Measurements from ENCODE around the gene GCNT3.

GCNT3 gene

GRCh38 chr15:59611276-59612260 lies at the start of gene GCNT3:
Gene GCNT3, plus strand, starts transcription at chr15:59611783. Its CDS starts 6,456 bp downstream, at chr15:59618239.
- DNase-seq (ENCODE audit: low spot score), result peak; percentile 22

DNA sequence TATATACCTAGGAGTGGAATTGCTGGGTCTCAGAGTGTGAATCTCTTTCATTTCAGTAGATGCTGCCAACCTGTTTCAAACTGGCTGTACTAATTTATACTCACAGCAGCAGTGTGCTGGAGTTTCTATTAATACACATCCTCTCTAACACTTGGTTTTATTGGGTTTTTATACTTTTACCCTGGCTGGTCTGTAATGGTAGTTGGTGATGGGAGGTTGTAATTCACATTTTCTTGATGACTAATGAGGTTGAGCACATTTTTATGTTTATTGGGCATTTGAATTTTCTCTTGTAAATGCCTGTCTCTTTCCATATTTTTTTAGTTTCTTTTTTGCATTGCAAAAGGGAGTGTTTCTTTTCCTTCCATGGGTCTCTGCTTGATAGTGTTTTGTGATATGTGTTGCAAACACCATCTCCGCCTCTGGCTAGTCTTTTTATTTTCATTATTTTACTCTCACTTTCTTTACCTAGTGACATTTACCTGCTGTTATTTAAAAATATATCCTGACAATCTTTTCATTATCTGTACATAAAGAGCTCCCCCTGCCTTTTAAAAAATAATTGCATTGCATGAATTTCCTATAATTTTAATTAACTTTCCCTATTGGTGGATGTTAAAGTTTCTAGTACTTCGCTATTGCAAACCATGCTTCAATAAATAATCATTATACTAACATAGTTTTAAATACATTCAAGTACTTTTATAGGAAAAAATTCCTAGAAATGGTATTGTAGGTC lies 49.0 kb upstream of the GCNT3 start:
- DNase-seq (ENCODE audit: low spot score), result no peak

DNA sequence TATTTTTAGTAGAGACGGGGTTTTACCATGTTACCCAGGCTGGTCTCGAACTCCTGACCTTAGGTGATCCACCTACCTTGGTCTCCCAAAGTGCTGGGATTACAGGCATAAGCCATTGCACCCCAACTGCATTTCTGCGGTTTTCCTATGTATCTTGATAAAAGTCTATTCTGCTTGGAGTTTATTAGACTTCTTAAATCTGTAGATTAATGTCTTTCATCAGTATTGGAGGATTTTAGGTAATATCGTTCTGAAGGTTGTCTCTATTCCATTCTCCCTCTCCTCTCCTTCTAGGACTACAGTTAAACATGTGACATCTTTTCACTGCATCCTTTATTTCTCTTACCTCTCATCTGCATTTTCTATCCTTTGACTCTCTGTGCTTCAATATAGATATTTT lies 46.3 kb upstream of the GCNT3 start:
- no peak for DNase-seq (ENCODE audit: low spot score)

GRCh38 chr15:59567324-59567723 lies 44.3 kb upstream of the GCNT3 start:
- no peak for DNase-seq (ENCODE audit: low spot score)

- DNase-seq (ENCODE audit: low spot score), result no peak
These were observed 42.1 kb upstream of the GCNT3 start for GRCh38 chr15:59569477-59569876.

GRCh38 chr15:59570315-59570714 lies 41.3 kb upstream of the GCNT3 start:
- no peak for DNase-seq (ENCODE audit: low spot score)

- no peak for DNase-seq (ENCODE audit: low spot score)
These were observed 40.0 kb upstream of the GCNT3 start for GRCh38 chr15:59571606-59572005.

GRCh38 chr15:59583088-59583487 lies 28.5 kb upstream of the GCNT3 start:
- no peak for DNase-seq (ENCODE audit: low spot score)

DNA sequence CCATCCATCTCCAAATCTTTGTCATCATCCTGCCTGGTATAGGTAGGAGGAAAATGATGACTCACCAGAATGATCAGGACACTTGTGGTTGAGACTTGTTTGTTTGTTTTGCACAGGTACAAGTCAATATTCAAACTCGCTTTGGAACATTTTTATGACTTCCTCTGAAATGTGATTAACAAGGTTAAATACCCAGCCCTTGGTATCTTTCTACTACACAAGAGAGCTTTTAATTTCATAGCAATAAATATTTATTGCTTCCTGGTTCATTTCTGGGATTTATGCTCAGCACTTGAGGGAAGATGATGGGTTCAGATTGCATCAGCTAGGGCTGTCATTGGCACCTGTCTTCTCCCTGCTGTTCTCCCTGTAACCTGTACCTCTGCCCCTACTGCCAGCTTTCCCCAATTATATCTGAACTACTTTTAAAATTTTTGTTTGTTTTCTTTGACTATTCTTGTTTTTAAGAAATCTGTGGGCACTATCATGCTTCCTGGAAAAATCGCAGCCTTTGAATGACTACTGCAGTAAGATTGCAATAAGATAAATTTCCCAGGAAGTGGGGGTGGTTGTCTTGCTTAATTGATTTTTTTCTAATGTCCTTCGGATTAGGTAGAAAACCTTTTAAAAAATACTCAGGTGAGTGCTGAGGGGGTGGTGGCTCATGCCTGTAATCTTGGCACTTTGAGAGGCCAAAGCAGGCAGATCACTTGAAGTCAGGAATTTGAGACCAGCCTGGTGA lies 24.3 kb upstream of the GCNT3 start:
- no peak for DNase-seq (ENCODE audit: low spot score)

DNA sequence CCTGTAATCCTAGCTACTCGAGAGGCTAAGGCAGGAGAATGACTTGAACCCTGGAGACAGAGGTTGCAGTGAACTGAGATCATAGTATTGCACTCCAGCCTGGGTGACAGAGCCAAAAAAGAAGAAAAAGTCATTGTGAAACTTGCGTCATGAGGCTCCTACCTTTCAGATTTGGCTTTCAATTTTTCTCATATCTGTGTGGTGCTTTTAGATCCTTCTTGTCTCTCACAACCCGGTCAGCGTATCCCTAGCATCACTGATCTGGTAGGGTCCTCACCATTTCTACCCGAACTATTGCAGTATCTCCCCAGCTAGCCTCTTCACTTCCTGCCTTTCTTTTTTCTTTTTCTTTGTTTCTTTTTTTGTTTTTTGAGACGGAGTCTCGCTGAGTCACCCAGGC lies 21.6 kb upstream of the GCNT3 start:
- no peak for DNase-seq (ENCODE audit: low spot score)

GRCh38 chr15:59591356-59591755 lies 20.2 kb upstream of the GCNT3 start:
- no peak for DNase-seq (ENCODE audit: low spot score)

DNA sequence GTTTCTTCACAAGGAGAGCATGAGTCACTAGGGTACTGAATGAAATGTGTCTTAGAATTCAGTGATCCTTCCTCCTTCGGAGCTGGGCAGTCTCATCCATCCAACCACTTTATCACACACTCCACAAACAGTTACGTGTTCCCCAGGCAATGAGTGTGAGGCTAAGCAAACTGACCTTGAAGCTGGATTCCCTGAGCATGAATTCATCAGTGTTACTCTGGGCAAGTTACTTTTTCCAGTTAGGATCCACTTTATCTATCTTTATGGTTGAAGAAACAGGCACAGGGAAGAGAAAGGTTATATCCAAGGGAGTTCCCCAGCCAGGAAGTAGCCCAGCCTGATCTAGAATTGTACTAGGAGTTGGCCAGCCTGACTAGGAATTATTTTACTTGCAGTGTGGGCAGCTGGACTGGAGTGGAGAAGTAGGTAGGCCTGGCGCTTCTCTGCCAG lies 17.1 kb upstream of the GCNT3 start:
- DNase-seq (ENCODE audit: low spot score), result peak; percentile 51

DNA sequence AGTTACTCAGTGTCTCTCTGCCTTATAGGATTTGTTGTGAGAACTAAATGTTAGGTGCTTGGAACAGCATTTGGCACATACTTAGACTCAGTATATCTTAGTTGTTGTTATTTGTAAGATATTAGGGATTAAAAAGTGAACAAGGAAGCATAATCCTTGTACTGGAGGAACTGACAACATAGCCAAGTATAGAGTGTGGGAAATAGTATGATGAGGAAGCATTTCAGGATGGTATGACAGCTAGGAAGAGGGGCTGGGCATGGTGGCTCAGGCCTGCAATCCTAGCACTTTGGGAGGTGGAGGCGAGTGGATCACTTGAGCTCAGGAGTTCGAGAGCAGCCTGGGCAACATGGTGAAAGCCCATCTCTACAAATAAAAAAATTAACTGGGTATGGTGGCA lies 16.6 kb upstream of the GCNT3 start:
- no peak for DNase-seq (ENCODE audit: low spot score)

DNA sequence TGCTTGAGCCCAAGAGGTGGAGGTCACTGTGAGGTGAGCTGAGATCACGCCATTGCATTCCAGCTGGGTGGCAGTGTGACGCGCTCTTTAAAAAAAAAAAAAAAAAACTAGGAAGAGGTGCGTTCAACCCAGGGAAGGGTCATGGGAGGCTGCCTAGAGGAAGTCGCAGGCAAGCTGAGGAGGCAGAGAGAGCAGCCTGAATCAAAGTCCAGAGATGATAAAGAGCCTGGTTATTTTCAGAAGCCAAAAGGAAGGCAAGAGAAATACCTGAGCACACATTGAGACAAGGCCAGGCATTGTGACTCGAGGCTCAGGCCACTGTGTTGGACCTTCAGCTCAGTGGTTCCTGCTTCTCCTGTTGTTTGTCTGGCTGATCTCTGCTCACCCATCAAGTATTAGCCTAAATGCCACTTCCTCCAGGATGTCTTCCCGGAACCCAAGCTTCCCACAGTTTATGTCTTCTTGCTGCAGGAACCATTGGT lies 16.1 kb upstream of the GCNT3 start:
- DNase-seq (ENCODE audit: low spot score), result no peak

GRCh38 chr15:59596640-59597039 lies 14.9 kb upstream of the GCNT3 start:
- no peak for DNase-seq (ENCODE audit: low spot score)

DNA sequence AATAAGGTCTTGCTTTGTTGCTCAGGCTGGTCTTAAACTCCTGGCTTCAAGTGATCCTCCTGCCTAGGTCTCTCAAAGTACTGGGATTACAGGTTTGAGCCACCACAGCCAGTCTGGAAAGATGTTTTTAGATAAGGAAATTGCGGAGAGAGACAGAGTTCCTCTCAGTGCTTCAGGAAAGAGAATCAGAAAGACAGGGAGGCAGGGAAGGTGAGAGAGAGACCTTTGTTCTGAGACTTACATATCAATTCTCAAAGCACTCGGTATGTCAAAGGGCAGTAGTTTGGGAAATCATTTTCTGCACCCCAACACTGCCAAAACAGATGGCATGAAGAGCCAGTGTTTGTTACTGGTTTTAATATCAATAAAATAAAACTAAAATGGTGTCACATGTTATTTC lies 13.1 kb upstream of the GCNT3 start:
- no peak for DNase-seq (ENCODE audit: low spot score)

DNA sequence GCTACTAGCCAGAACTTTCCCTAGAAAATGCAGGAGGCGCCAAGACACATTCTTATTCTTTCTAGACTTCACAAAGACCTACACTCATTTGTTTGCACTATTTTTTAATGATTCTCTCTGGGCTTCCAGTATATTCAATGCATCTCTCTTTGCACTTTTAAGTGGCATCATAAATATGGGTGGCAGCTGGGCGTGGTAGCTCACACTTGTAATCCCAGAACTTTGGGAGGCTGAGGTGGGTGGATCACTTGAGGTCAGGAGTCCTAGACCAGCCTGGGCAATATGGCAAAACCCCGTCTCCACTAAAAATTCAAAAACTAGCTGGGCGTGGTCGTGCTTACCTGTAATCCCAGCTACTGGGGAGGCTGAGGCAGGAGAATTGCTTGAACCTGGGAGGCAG lies 5.6 kb upstream of the GCNT3 start:
- DNase-seq (ENCODE audit: low spot score), result no peak

GRCh38 chr15:59609730-59610712 lies 1.6 kb upstream of the GCNT3 start:
- DNase-seq (ENCODE audit: low spot score), result no peak

- DNase-seq (ENCODE audit: low spot score), result no peak
These were observed 2.6 kb downstream of the GCNT3 start for GRCh38 chr15:59614153-59614552.

- no peak for DNase-seq (ENCODE audit: low spot score)
These were observed 4.1 kb downstream of the GCNT3 start for GRCh38 chr15:59615661-59616060.

DNA sequence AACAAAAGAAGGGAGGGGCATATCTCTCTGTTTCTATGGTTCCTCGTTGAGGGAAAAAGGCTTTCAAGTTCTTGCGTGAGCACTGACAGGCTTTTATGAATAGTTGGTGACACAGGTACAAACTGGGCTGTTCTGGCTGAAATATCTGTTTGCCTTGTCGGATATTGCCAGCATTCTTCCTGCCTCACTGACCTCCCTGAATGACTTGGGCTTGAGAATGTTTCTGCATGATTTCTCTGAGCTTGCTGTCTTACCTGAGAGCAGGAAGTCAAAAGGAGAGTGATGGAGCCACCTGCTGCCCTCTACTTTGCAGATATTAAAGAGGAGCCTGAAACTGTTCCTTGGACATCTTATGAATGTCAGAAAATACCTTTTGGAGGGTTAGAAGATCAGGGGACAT lies 4.8 kb downstream of the GCNT3 start:
- DNase-seq (ENCODE audit: low spot score), result no peak
